K562 (cell line): Measurements from ENCODE around the gene N4BP3. TPM values are rescaled to one million over a fixed set of nuclear protein-coding genes. Genes with fewer than 3 reads are reported as not detected.

Experiments
- PURB ChIP-seq: sonication (generic); formaldehyde crosslinking; IDR thresholded peaks from 2 replicates; pipeline ENCODE4 v1.9.0; 2021; ENCODE audit warnings: low read depth, mild to moderate bottlenecking, missing genetic modification reagents
- RBM34 ChIP-seq: fragments of 200-400 bp; formaldehyde crosslinking; IDR thresholded peaks from 2 replicates; pipeline ENCODE4 v1.6.1; 2018; ENCODE audit warnings: low read length, borderline replicate concordance; ENCODE audit not compliant: insufficient read depth
- ZNF24 ChIP-seq: fragments of 450-650 bp; IDR thresholded peaks from 2 replicates; pipeline ENCODE4 v1.6.1; 2016
- ZNF347 ChIP-seq: fragments of 450-650 bp; formaldehyde crosslinking; IDR thresholded peaks from 2 replicates; pipeline ENCODE4 v1.4.0; 2020; ENCODE audit warnings: low read depth, mild to moderate bottlenecking, moderate library complexity
- ZNF766 ChIP-seq: fragments of 200-800 bp; sonication (Bioruptor generic); conservative IDR thresholded peaks from 2 replicates; pipeline ENCODE4 v1.6.1; 2016; ENCODE audit warnings: missing genetic modification characterization, missing compliant biosample characterization
- polyA plus RNA-seq, 8 experiments: library from polyadenylated mRNA; depleted of rRNA in 4 of 8; stranded (reverse) in 5 of 8; unstranded in 3 of 8; fragments of >200 nt; fragmentation: Nextera tagmentation in 2 of 8; fragmentation: Illumina TruSeq in 1 of 8; extraction: Ambion mirVana in 2 of 8; extraction: Trizol in 1 of 8; gene quantifications; 2 replicates each; pipeline versions ENCODE4 v1.2.1 to v1.2.3, GENCODE V29; 2011 to 2014; ENCODE audit warnings: inconsistent platforms in 1 of 8, missing spikeins in 1 of 8
- total RNA-seq, 7 experiments: library from RNA; depleted of rRNA in 6 of 7; stranded (reverse); fragments of >200 nt in 6 of 7; fragmentation: Illumina TruSeq in 2 of 7; extraction: Trizol in 2 of 7; gene quantifications; 2 replicates each; pipeline versions ENCODE4 v1.2.1 to v1.2.3, GENCODE V29; 2011 to 2021; ENCODE audit warnings: low replicate concordance in 1 of 7
- TF ChIP-seq, protein P1 (sequence below): fragments of 450-650 bp; IDR thresholded peaks from 2 replicates; pipeline ENCODE4 v1.6.1; 2014; ENCODE audit warnings: low read depth, mild to moderate bottlenecking, moderate library complexity, borderline replicate concordance
- TF ChIP-seq, protein P2 (sequence below): sonication (generic); formaldehyde crosslinking; IDR thresholded peaks from 2 replicates; pipeline ENCODE4 v1.8.0; 2023; ENCODE audit warnings: mild to moderate bottlenecking, missing genetic modification reagents
- TF ChIP-seq, protein P3 (sequence below): fragments of 250-450 bp; sonication (Bioruptor Pico); IDR thresholded peaks from 2 replicates; pipeline ENCODE4 v1.5.1; 2021; ENCODE audit warnings: mild to moderate bottlenecking

N4BP3 gene
- total and polyA plus RNA-seq, 9 of the 15 experiments (the other 6 are each of a cell fraction or from before 2014, with no cell fraction given), result 0.06 to 7.0 (median 2.4) TPM

DNA sequence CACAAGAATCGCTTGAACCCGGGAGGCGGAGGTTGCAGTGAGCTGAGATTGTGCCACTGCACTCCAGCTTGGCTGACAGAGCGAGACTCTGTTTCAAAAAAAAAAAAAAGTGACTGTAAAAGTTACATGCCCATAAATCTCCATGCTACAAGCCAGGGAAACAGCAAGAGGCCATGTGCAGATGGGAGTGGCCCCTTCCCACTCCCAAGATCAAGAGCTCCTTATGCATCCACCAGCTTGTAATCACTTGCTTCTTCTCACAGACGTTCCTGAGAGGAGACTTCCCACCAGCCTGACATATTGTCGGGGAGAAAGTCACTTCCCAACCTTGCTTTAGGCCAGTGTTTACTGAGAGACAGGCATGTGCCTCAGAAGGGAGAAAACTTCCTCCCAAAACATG is 45.6 kb upstream of the N4BP3 start (continued):
- TF ChIP-seq, protein P1, sequence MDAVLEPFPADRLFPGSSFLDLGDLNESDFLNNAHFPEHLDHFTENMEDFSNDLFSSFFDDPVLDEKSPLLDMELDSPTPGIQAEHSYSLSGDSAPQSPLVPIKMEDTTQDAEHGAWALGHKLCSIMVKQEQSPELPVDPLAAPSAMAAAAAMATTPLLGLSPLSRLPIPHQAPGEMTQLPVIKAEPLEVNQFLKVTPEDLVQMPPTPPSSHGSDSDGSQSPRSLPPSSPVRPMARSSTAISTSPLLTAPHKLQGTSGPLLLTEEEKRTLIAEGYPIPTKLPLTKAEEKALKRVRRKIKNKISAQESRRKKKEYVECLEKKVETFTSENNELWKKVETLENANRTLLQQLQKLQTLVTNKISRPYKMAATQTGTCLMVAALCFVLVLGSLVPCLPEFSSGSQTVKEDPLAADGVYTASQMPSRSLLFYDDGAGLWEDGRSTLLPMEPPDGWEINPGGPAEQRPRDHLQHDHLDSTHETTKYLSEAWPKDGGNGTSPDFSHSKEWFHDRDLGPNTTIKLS, result no peak
- TF ChIP-seq ZNF766 (CRISPR knock-in tag), result no peak
- TF ChIP-seq, protein P2, sequence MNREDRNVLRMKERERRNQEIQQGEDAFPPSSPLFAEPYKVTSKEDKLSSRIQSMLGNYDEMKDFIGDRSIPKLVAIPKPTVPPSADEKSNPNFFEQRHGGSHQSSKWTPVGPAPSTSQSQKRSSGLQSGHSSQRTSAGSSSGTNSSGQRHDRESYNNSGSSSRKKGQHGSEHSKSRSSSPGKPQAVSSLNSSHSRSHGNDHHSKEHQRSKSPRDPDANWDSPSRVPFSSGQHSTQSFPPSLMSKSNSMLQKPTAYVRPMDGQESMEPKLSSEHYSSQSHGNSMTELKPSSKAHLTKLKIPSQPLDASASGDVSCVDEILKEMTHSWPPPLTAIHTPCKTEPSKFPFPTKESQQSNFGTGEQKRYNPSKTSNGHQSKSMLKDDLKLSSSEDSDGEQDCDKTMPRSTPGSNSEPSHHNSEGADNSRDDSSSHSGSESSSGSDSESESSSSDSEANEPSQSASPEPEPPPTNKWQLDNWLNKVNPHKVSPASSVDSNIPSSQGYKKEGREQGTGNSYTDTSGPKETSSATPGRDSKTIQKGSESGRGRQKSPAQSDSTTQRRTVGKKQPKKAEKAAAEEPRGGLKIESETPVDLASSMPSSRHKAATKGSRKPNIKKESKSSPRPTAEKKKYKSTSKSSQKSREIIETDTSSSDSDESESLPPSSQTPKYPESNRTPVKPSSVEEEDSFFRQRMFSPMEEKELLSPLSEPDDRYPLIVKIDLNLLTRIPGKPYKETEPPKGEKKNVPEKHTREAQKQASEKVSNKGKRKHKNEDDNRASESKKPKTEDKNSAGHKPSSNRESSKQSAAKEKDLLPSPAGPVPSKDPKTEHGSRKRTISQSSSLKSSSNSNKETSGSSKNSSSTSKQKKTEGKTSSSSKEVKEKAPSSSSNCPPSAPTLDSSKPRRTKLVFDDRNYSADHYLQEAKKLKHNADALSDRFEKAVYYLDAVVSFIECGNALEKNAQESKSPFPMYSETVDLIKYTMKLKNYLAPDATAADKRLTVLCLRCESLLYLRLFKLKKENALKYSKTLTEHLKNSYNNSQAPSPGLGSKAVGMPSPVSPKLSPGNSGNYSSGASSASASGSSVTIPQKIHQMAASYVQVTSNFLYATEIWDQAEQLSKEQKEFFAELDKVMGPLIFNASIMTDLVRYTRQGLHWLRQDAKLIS (CRISPR knock-in tag), result no peak
- no peak for TF ChIP-seq RBM34
- no peak for TF ChIP-seq ZNF24
- TF ChIP-seq, protein P3, sequence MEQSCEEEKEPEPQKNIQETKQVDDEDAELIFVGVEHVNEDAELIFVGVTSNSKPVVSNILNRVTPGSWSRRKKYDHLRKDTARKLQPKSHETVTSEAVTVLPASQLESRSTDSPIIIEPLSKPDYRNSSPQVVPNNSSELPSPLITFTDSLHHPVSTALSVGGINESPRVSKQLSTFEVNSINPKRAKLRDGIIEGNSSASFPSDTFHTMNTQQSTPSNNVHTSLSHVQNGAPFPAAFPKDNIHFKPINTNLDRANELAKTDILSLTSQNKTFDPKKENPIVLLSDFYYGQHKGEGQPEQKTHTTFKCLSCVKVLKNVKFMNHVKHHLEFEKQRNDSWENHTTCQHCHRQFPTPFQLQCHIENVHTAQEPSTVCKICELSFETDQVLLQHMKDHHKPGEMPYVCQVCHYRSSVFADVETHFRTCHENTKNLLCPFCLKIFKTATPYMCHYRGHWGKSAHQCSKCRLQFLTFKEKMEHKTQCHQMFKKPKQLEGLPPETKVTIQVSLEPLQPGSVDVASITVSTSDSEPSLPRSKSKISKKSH (CRISPR knock-in tag), result no peak
- TF ChIP-seq ZNF347 (CRISPR knock-in tag), result no peak
- no peak for TF ChIP-seq PURB
- TF ChIP-seq, all 486 proteins: peak for 0
